ENCODE data around the gene MALRD1. TPM values are rescaled to one million over a fixed set of nuclear protein-coding genes. Genes with fewer than 3 reads are reported as not detected.
"Not testable (repeated sequence)": the region's sequence is repeated elsewhere in the genome, so short reads cannot be mapped to it uniquely, and the experiment has no call there.

MALRD1 gene
- total RNA-seq, 1 experiment from 2014 or later = not detected

DNA sequence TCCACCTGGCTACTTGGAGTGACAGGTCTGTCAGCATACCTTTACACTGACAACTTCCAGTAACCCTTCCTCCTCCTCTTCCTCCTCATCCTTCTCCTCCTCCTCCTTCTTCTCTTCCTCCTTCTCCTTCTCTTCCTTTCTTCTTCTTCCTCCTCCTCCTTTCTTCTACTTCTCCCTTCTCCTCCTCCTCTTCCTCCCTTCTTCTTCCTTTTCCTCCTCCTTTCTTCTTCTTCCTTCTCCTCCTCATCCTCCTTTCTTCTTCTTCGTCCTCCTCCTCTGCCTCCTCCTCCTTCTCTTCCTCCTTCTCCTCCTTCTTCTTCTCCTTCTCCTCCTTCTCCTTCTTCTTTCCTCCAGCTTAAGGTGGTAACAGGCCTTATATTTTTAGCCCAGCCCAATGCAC is 658.3 kb downstream of the MALRD1 start:
- no peak for DNase-seq (ENCODE audit: low read depth)

DNA sequence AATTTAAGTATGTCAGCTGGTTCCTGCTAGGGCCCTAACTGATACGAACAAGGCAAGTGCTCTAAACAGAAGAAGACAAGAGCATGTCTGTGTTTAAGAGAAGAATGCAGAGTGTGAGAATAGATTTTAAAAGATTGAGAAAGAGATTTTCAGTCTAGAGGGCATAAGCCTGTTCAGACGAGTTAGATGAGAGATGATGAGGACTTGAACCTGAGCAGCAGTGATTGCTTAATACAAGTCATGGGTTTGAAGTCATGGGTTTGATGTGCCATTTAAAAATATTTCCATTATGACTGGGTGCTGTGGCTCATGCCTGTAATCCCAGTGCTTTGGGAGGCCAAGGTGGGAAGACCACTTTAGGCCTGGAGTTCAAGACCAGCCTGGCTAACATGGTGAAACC is 658.8 kb downstream of the MALRD1 start:
- DNase-seq (ENCODE audit: low read depth) = no peak

DNA sequence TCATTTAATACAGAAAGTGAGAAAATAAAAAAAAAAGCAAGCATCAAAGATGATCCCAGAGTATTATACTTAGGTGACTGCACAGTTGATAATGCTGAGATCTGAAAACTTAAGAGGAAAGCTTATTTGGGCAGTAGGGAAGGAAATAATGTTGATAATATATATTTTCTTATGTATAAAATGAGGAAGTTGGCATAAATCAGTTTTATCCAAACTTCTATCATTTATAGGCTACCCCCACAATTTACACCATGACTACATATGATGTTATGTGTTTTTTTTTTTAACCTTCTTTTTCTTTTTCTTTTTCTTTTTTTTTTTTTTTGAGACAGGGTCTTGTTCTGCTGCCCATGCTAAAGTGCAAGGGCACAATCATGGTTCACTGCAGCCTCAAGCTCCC is 659.4 kb downstream of the MALRD1 start:
- no peak for DNase-seq (ENCODE audit: low read depth)

DNA sequence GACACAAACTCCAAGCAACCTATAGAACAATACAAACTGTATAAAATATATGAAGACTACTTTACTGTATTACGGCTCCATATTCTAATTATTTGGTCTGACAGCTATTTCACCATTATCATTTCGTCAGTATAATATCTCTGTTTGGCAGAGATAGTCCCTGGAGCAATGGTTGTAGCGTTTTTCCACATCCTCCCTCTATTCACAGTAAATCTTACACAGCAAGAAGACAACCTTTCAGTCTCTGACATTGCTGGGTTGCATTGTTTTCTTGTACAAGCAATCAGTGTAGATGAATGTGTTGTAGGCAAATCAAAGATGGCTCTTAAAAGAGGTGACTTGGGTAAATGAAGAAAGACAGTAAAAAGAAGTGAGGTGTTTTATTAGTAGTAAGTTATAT is 662.0 kb downstream of the MALRD1 start:
- DNase-seq (ENCODE audit: low read depth) = no peak

DNA sequence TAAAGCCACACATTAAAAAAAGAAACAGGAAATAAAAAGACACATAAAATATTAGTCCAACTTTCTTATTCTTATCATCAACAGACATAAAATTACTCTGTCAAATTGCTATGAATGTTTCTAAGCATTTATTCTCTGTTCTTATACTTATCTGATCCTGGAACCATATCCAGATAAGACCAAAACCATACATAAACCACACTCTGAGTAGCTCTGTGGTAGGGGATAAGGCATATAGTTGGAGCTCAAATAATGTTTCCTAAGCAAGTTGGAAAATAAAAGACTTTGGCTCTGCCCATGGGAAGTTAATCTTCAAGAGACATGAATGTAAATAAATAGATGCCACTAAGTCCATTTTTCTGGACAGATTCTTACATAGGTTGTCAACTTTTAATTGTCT is 664.6 kb downstream of the MALRD1 start:
- no peak for DNase-seq (ENCODE audit: low read depth)

DNA sequence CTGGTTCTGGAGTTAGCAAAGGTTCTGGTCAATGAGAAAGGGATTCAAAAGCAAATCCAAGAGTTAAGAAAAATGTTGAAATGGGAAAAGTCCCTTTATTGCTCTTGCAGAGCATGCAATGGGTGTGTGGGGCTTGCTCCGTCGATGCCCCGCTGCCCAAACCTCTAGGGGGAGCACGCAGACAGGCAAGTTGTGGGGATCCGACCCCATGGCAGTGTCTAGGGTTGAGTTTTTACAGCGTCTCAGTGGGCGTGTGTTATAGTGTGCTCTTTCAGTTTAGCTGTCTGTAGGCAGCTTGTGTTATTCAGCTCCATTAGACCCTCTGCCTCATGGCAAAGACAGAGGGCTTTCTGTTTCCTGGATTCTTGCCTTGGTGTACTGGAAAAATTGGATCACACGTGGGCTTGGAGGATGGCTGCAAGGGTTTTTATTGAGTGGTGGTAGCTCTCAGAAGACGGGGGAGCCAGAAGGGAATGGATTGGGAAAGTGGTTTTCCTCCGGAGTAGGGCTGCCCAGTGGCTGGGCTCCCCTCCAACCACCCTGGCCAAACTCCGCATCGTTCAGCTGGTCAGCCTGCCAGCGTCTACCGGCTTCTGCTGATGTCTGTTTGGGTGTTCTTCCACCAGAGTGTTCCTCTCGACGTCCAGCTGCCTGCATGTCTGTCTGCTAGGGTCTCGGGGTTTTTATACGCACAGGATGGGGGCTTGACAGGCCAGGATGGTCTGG is 665.4 kb downstream of the MALRD1 start:
- DNase-seq (ENCODE audit: low read depth) = no peak

DNA sequence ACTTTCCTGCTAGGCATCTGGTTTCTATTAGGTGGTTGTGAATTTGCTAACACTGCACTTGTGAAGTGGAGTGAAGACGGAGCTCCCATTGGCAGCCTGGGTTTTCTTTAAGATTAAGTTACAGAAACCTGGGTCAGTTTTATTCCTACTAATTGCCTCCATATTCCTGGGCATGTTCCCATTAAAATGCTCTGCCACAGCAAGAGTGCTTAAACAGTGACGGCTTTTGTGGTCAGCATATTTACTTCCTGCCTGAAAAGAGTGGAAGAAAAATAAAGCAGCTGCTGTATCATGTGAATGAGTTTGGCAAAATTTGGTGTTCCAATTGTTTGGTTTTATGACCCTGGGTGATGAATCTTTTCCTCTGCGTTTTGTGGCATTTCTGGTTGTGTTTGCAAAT is 670.7 kb downstream of the MALRD1 start:
- DNase-seq (ENCODE audit: low read depth) = peak; percentile 96

DNA sequence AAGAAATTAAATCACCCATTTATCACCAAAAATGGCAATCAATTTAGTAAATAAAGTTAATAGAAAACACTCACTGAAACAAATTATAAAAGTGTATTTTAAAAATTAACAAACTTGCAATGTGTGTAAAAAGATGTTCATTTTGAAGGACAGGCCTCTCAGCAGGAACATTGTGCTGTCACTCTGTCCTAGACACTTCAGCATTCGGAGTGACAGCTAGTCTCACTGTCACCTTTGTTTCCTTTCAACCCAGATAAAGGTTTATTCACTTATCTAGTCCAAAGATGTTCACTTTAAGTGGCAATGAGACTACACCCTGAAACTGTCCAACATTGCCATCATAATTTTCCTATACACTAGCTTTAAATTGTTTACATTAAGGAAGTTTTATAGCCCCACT is 675.7 kb downstream of the MALRD1 start:
- no peak for DNase-seq (ENCODE audit: low read depth)

DNA sequence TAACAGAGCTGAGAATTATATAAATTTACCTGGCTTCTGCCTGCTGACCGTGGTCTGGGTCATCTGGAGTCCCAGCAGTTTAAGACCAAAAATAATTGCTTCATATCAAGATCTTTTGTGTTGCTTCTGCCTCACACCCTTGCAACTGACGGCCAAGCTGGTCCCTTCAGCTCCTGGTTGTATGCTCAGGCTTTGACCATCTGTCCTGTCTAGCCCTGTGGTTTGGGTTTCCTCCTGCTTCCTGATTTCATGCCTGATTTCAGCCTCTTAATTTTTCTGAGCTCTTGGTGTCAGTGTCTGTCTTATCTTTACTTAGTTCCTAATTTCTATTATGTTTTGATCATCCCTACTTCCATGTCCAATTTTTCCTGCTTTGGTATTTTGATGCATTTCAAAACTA is 679.8 kb downstream of the MALRD1 start:
- DNase-seq (ENCODE audit: low read depth) = no peak

DNA sequence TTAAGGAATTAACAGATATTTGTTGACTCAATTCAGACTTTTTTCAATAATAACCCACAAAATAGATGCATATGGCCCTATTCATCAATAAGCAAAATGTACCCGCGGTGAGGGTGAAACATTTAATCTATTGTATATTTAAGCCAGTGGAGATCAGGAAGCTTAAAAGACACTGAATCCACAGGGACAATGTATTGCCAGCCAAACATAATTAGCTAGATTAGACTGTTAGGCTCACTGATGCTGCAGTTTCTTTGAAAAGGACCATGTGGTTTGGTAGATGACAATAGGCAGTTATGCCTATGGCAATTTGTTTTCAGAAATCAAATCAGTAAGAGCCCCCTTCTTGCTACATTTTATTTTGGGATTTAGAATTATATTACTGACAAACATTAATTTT is 680.4 kb downstream of the MALRD1 start:
- no peak for DNase-seq (ENCODE audit: low read depth)

DNA sequence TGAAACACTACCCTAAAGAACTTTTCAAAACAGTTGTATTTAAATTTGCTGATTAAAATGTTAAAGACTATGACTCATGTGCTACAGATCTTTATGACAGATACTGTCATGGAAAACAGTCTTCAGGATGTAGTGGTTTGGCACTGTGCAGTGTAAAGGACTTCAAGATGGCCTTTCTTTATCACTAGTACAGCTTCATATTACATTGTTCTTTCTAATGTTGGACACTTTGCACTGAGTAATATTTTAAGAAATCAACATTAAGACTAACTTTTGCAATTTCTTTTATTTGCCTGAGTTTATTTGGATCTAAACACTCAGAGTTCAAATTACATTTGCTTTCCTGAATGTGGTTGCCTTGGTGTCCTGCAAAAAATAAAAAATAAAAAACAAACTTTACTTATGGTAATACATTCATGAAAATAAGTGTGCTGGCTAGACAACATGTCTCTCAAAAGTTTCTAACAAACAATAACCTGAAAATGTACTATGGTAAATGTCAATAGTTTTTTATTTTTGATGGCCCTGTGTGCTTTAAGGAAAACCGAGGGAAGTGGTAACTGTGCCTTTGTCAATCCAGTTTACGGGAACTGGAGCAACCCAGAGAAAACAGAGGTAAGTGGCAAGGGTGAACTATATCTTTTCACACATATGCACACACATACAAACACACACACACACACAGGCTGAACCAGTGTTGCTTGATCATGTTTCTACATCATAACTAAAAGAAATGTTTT is 681.7 kb downstream of the MALRD1 start:
- peak; percentile 76 for DNase-seq (ENCODE audit: low read depth)

DNA sequence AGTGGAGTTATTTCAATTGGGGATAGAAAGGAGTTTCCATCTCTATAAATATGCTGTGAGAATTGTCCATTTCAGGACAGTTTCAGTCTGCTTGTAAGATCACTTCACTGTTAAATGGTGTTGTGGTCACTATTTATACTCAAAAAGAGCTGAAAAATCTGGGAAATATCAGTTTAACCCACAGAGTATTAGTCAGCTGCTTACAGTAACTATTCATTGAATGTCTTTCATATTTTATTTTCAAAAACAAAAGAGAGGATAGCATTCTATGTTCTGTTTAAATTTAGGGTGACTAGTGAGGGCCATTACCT is 682.3 kb downstream of the MALRD1 start:
- peak; percentile 72 for DNase-seq (ENCODE audit: low read depth)

DNA sequence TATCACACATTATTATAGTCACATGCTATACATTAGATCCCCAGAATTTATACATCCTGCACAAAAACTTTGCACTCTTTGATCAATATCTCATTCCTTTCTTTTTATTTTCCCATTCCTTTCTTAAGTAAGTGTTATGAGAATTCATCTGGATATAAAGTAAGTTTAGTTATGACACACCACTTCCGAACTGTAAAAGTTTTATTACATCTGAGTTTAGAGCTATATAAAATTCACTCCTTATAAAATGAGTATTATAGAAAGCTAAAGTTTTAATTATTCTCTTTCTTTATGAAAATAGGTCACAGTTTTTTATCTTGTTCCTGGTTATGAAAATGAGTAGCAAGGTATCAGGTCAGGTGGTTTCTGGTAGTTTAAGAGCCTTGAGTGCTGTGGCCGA is 683.0 kb downstream of the MALRD1 start:
- no peak for DNase-seq (ENCODE audit: low read depth)

DNA sequence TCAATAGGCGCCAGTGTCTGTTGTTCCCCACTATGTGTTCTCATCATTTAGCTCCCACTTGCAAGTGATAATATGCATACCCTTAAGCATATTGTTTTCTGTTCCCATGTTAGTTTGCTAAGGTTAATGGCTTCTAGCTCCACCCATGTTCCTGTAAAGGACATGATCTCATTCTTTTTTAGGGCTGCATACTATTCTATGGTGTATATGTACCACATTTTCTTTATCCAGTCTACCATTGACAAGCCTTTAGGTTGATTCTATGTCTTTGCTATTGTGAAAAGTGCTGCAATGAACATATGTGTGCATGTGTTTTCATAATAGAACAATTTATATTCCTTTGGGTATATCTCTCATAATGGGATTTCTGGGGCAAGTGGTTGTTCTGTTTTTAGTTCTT is 689.8 kb downstream of the MALRD1 start:
- DNase-seq (ENCODE audit: low read depth) = no peak

DNA sequence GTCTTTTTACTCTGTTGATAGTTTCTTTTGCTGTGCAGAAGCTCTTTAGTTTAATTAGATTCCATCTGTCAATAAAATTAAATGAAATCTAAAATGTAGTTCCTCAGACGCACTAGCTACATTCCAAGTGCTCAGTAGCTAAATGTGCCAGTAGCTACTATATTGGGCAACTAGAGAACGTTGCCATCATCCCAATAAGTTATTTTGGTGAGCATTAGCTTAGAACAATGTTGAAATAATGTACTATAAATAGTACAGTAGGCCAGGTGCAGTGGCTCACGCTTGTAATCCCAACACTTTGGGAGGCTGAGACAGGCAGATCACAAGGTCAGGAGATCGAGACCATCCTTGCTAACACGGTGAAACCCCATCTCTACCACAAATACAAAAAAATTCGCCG is 690.6 kb downstream of the MALRD1 start:
- not testable (repeated sequence) for DNase-seq (ENCODE audit: low read depth)

DNA sequence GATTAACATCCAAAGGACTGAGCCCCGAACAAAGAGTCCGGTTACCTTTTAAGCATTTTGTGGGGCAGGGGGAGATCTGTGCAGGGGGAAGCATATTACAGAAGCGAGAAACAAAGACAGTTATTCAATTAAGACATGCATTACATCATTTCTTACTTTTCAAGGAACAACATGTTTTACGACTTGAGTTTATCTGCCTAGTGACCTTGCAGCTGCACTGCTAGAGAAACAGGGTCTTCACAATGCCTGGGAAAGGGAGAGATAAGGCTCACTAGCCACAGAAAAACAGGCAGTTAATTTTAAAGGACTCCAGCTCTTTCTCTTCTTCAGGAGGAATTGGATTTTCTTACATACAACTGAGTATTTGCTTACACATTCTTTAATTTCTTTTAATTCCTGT is 693.5 kb downstream of the MALRD1 start:
- DNase-seq (ENCODE audit: low read depth) = not testable (repeated sequence)

DNA sequence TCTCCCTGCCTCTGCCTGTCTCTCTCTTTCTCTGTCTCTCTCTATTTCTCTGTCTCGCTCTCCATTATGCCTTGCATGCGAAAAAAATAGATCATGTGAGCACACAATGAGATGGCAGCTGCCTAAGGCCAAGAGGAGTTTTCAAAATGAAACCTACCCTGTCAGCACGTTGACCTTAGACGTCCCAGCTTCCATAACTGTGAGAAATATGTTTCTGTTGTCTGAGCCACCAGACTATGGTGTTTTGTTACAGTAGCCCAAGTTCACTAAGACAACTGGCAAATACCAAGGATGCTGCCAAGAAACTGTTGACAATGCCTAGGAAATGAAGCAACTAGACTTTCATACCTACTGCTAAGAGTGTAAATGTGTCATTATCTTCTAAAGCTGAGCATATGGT is 697.1 kb downstream of the MALRD1 start:
- DNase-seq (ENCODE audit: low read depth) = peak; percentile 65

DNA sequence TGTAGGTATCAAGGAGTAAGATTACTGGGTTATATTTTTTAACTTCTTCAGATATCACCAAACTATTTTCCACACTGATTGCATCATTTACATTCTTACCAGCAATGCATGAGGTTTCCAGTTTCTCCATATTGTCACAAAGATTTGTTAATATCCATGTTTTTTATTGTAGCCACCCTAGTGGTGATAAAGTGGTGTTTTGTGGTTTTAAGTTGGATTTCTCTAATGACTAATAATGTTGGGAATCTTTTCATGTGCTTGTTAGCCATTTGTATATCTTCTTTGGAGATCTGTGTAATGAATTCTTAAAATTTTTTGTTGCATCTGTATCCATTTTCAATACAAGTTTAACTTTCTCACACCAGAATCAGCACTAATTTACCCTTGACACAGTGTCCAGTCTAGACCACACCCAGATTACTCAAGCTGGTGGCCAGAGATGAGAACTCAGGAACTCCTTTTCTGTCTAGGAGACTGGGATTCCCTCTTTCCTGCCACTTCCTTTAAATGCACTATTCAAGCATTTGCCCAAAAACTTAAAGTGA is 700.7 kb downstream of the MALRD1 start:
- peak; percentile 82 for DNase-seq (ENCODE audit: low read depth)

DNA sequence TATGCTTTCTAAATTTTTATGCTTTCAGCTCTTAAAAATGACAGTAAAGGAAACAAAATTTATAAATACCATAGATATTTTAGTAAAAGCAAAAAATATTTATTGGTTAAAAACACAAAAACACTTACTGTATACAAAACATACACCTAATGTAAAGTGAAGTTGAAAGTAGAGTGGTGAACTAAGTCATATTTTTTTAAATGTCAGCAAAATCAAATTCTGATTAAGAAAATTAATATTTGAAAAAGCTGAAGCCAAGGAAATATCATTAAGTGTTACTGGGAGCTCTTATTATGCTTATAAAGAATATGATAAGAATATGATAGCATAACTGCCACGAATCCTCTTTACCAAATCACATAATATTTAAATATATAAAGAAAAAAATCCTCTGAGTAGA is 702.4 kb downstream of the MALRD1 start:
- DNase-seq (ENCODE audit: low read depth) = no peak

DNA sequence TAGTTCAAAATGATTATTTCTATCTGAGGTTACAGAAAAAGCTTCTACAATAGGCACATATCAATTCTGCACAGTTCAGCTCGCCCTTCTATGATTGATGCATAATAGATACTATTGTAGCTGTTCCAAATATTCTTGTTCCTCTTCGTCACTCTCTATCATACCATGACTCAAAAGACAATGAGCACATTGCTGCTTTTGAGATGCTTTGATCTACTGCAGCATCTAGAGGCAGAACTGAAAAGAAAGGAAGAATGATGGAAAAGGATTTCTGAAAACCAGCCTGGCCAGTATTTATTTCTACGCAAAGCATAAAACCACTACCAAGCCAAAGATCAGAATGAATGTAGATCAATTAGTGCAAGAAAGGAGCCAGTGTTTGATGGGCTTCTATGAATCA is 708.3 kb downstream of the MALRD1 start:
- no peak for DNase-seq (ENCODE audit: low read depth)

DNA sequence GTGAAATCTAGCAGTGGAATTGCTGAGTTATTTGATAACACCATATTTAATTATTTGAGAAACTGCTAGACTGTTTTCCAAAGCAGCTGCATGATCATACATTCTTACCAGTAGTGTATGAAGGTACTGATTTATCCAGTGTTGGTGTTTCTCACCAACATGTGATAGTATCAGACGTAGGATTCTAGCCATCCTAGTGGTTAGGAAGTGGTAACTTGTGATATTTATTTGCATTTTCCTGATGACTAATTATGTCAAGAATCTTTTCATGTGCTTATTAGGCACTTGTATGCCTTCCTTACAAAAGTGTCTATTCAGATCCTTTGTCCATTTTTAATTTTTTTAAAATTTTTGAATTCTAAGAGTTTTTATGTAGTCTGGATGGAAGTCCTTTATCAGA is 713.4 kb downstream of the MALRD1 start:
- DNase-seq (ENCODE audit: low read depth) = peak; percentile 54

DNA sequence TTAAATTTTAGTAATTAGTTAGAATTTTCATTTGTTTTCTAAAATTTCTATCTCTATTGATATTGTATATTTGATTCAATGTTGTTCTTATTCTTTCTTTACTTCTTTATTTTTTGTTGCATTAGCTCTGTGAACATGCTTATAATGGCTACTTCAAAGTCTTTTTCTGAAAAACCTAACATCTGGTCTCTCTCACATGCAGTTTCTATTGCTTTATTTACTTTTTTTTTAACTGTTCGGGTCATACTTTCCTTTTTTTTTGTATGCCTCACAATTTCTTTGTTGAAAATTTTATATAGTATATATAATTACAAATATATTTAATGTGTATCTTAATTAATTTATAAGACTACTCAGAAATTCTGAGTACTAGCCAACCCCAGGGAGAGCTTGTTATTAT is 715.5 kb downstream of the MALRD1 start:
- no peak for DNase-seq (ENCODE audit: low read depth)

DNA sequence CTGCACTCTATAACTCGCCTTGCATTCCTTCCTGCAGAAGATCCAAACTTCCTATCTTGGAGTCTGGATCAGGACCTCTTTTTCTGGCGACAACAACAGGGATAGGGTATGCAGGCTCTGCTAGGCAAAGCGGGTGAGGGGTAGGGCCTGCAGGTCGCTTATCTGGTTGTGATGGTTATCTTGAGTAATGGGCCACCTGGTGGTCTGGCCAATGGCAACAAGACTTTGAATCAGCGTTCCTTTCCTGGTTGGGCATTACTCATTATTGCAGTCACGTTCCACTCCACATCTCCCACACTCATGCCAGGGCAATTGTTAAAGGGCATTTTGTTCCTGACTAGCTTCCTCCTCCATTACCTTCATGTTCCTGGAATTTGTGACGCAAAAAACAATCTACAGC is 719.3 kb downstream of the MALRD1 start:
- DNase-seq (ENCODE audit: low read depth) = no peak
